Testis (tissue), 3 donors: ENCODE results near the gene PHLDA2. TPM values are rescaled to one million over a fixed set of nuclear protein-coding genes. Genes with fewer than 3 reads are reported as not detected.
"Not testable (repeated sequence)": the region's sequence is repeated elsewhere in the genome, so short reads cannot be mapped to it uniquely, and the experiment has no call there.

ENCODE experiments used
- DNase-seq: peaks from one replicate; pipeline ENCODE4 v3.0.0-alpha.2; 2019
- H3K27ac ChIP-seq, 2 donors: fragments of 200-600 bp; sonication (generic); one replicate each; pipeline ENCODE4 v1.5.1; 2019
- H3K27me3 ChIP-seq: fragments of 200-600 bp; sonication (generic); one replicate; pipeline ENCODE4 v1.5.1; 2019
- H3K36me3 ChIP-seq: fragments of 200-600 bp; sonication (generic); one replicate; pipeline ENCODE4 v1.5.1; 2017; ENCODE audit warnings: low read depth; ENCODE audit errors: missing control alignments
- H3K4me1 ChIP-seq: fragments of 200-600 bp; sonication (generic); one replicate; pipeline ENCODE4 v1.5.1; 2019
- H3K4me3 ChIP-seq, 2 donors: fragments of 200-600 bp; sonication (generic); one replicate each; pipeline ENCODE4 v1.5.1; 2017 to 2019
- H3K9me3 ChIP-seq: fragments of 200-600 bp; sonication (generic); one replicate; pipeline ENCODE4 v1.5.1; 2017
- POLR2A ChIP-seq: fragments of 450-650 bp; IDR thresholded peaks from one replicate; pipeline ENCODE4 v1.6.1; 2017; ENCODE audit warnings: antibody characterized with exemption, mild to moderate bottlenecking, moderate library complexity
- WGBS, 2 donors: methylation state at CpG; one replicate each; pipeline ENCODE4 v1.1.5; 2018; 5-methylcytosine and 5-hydroxymethylcytosine counted together
- intact Hi-C: fragments of 100-400 bp; cut with DNase I; formaldehyde crosslinking; loops from one replicate; pipeline ENCODE4 v1.15.1; 2023; ENCODE audit warnings: low total_unique reads
- polyA plus RNA-seq: library from polyadenylated mRNA; stranded (reverse); fragments of 350-450 nt; fragmentation: Illumina TruSeq; extraction: RNeasy Lipid Tissue Mini Kit (QIAGEN cat#74804); gene quantifications from one replicate; pipeline ENCODE4 v1.2.3, GENCODE V29; 2014; ENCODE audit warnings: low read depth, low replicate concordance; ENCODE audit not compliant: insufficient read depth
- total RNA-seq, 2 donors: library from RNA; depleted of rRNA; stranded (reverse); fragments of >200 nt; gene quantifications; one replicate each; pipeline ENCODE4 v1.2.3, GENCODE V29; 2016
- TF ChIP-seq, protein P1 (sequence below), 3 experiments: fragments of 450-650 bp in 2 of 3; fragments of 200-600 bp in 1 of 3; sonication (generic) in 1 of 3; IDR thresholded peaks; one replicate each; pipeline ENCODE4 v1.5.1; 2016 to 2019; ENCODE audit warnings: antibody characterized with exemption in 3 of 3, mild to moderate bottlenecking in 2 of 3, moderate library complexity in 1 of 3

PHLDA2 gene
- total and polyA plus RNA-seq, 3 donors from 2014 or later, result 0.62 to 4.0 (median 2.2) TPM

GRCh38 chr11:2911785-2912391, 17.3 kb downstream of the PHLDA2 start:
- Histone ChIP-seq H3K27ac (no peak overlapping the region), H3K27me3 (no peaks in the 10 kb centered on the region), H3K4me1 (no peaks in the 10 kb centered on the region), H3K4me3 (no peak overlapping the region), H3K36me3 (no peaks in the 10 kb centered on the region), H3K9me3 (no peaks in the 10 kb centered on the region)
- no peak for DNase-seq
- TF ChIP-seq, protein P1, sequence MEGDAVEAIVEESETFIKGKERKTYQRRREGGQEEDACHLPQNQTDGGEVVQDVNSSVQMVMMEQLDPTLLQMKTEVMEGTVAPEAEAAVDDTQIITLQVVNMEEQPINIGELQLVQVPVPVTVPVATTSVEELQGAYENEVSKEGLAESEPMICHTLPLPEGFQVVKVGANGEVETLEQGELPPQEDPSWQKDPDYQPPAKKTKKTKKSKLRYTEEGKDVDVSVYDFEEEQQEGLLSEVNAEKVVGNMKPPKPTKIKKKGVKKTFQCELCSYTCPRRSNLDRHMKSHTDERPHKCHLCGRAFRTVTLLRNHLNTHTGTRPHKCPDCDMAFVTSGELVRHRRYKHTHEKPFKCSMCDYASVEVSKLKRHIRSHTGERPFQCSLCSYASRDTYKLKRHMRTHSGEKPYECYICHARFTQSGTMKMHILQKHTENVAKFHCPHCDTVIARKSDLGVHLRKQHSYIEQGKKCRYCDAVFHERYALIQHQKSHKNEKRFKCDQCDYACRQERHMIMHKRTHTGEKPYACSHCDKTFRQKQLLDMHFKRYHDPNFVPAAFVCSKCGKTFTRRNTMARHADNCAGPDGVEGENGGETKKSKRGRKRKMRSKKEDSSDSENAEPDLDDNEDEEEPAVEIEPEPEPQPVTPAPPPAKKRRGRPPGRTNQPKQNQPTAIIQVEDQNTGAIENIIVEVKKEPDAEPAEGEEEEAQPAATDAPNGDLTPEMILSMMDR (IDR thresholded peaks at IDR 0.05), result no peak
- TF ChIP-seq POLR2A, result no peak
- 70 to 71% methylated on average over 10 to 12 of the region's 12 CpGs for WGBS, 2 donors
- intact Hi-C loops, result no loop called here

- no peak for TF ChIP-seq POLR2A
- no peak for DNase-seq
- H3K27ac ChIP-seq, result no peak overlapping the region
- intact Hi-C loops, result no loop called here
- 80 to 87% methylated on average over 10 to 17 of the region's 18 CpGs for WGBS, 2 donors
- H3K9me3 ChIP-seq, result no peaks in the 10 kb centered on the region
- no peaks in the 10 kb centered on the region for H3K36me3 ChIP-seq
- H3K27me3 ChIP-seq, result no peaks in the 10 kb centered on the region
- H3K4me3 ChIP-seq, result no peak overlapping the region
- H3K4me1 ChIP-seq, result no peaks in the 10 kb centered on the region
These were observed 18.0 kb downstream of the PHLDA2 start for GRCh38 chr11:2911088-2911784.

DNA sequence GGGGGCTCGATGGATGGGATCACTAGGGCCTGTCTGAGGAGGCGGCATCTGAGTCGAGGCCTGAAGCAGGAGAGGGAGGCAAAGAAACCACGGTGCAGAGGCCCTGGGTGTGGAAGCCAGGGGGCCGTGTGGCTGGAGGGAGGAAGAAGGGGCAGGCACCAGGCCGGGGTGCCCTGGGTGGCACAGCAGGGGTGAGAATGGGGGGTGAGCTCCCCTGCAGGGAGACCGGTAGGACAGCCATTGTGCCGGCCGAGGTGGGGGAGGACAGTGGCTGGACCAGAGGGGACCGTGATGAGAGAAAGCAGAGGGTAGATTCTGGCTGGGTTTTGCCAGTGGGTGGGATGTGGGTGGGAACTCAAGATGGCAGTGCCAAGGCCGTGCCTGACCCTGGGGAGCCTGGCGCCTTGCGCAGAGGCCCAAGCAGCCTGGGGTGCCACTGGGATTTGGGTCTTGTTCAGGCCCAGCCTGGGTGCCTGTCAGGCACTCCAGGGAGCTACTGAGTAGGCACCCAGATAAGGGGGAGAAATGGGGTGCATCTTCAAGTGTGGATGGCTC, 18.7 kb downstream of the PHLDA2 start:
- no peak for DNase-seq
- Histone ChIP-seq H3K27ac (no peak overlapping the region), H3K9me3 (no peaks in the 10 kb centered on the region), H3K36me3 (no peaks in the 10 kb centered on the region), H3K27me3 (no peaks in the 10 kb centered on the region), H3K4me1 (no peaks in the 10 kb centered on the region), H3K4me3 (no peak overlapping the region)
- TF ChIP-seq, protein P1 (IDR thresholded peaks at IDR 0.05), result no peak
- no peak for TF ChIP-seq POLR2A
- intact Hi-C loops, result no loop called here
- 77 to 92% methylated on average over 10 to 13 of the region's 13 CpGs for WGBS, 2 donors

GRCh38 chr11:2909133-2909902, 19.9 kb downstream of the PHLDA2 start:
- intact Hi-C loops, result no loop called here
- DNase-seq, result no peak
- Histone ChIP-seq H3K36me3 (no peaks in the 10 kb centered on the region), H3K4me1 (no peaks in the 10 kb centered on the region), H3K27ac (no peak overlapping the region), H3K4me3 (peak overlapping the region; percentile 31 to 34), H3K9me3 (no peaks in the 10 kb centered on the region), H3K27me3 (no peaks in the 10 kb centered on the region)
- no peak for TF ChIP-seq POLR2A
- TF ChIP-seq, protein P1 (IDR thresholded peaks at IDR 0.05), result no peak
- WGBS, 2 donors, result 23% methylated on average over 67 of the region's 78 CpGs; no CpG with 5 or more reads in 1 of the 2 donors

DNA sequence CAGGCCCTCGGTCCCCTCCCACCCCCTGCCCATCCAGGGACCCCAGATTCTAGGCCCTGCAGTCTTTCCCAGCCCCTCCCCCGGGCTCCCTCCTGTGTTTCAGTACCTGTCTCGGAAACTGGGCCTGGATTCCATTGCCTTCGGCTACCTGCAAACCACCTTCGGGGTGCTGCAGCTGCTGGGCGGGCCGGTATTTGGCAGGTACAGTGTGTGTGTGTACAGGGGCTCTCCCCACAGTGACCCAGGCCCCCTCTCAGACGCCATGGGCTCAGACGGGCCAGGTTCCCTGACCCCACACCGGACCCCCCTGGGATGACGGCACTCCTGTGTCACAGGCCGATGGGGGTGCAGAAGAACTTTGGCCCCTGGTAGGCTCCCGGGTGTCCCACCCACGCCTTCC, 21.1 kb downstream of the PHLDA2 start:
- H3K27me3 ChIP-seq, result no peaks in the 10 kb centered on the region
- H3K4me3 ChIP-seq, result no peak overlapping the region
- no peaks in the 10 kb centered on the region for H3K4me1 ChIP-seq
- intact Hi-C loops, result no loop called here
- TF ChIP-seq POLR2A, result no peak
- TF ChIP-seq, protein P1 (IDR thresholded peaks at IDR 0.05), result no peak
- H3K9me3 ChIP-seq, result no peaks in the 10 kb centered on the region
- no peaks in the 10 kb centered on the region for H3K36me3 ChIP-seq
- DNase-seq, result no peak
- no peak overlapping the region for H3K27ac ChIP-seq
- WGBS, 2 donors, result 91 to 96% methylated on average over 10 to 14 of the region's 14 CpGs

DNA sequence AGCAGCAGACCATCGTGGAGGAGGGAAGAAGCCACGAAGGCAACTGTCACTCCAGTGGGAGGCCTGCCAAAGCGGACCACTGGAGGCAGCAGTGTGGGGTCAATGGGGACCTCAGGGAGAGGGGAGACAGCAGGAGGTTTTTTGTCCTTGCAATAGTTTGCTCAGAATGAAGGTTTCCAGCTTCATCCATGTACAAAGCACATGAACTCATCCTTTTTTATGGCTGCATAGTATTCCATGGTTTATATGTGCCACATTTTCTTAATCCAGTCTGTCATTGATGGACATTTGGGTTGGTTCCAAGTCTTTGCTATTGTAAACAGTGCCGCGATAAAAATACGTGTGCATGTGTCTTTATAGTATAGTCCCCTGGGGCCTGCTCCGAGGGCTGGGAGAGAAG, 23.9 kb downstream of the PHLDA2 start:
- DNase-seq, H3K27me3 ChIP-seq, intact Hi-C loops, H3K9me3 ChIP-seq, H3K36me3 ChIP-seq, H3K4me3 ChIP-seq, H3K27ac ChIP-seq: not testable (repeated sequence)
- 89 to 91% methylated on average over 7 of the region's 7 CpGs for WGBS, 2 donors
- peaks cover 16% of the 10 kb centered on the region for H3K4me1 ChIP-seq
